Measurements from ENCODE around the gene PAMR1. TPM values are rescaled to one million over a fixed set of nuclear protein-coding genes. Genes with fewer than 3 reads are reported as not detected.

The PAMR1 gene
- total and polyA plus RNA-seq, 2 of the 8 experiments (the other 6 are each of a cell fraction or from before 2014, with no cell fraction given): 3.0 to 6.9 TPM

- POLR2A ChIA-PET (ENCODE audit: partially characterized antibody): no interaction called here
- no peaks in the 10 kb centered on the region for H3K23me2 ChIP-seq (ENCODE audit: low read depth, low read length)
- no peak overlapping the region for H3K4ac ChIP-seq (replicated peaks; ENCODE audit: insufficient read length, low read depth, low read length)
- no peak overlapping the region for H3K4me2 ChIP-seq (ENCODE audit: insufficient read depth in 1 of 2, low read depth in 2 of 2, low read length in 2 of 2)
- H2BK12ac ChIP-seq (ENCODE audit: low read depth, low read length): no peak overlapping the region
- no peak overlapping the region for H2BK20ac ChIP-seq (ENCODE audit: low read length)
- no peak overlapping the region for H2BK5ac ChIP-seq (ENCODE audit: low read depth, low read length)
- H4K5ac ChIP-seq (ENCODE audit: insufficient read length, low read depth, low read length): no peak overlapping the region
- TF ChIP-seq SP1 (IDR thresholded peaks at IDR 0.05; ENCODE audit: low read depth, low read length): no peak
- H3K9me3 ChIP-seq (ENCODE audit: insufficient read depth in 2 of 2, low read depth in 1 of 2, low read length in 1 of 2): no peaks in the 10 kb centered on the region
- no peak overlapping the region for H4K8ac ChIP-seq (ENCODE audit: extremely low read depth, insufficient read depth, low read length)
- FAIRE-seq: no peak
- H2BK120ac ChIP-seq (replicated peaks; ENCODE audit: low read depth, low read length): no peak overlapping the region
- peaks cover 0 to 5% (median 1%) of the 10 kb centered on the region in 4 experiments; a peak in 2 of 7 replicates for H3K4me1 ChIP-seq (replicated peaks in 1 of 4; ENCODE audit: control insufficient read depth in 3 of 4, insufficient read depth in 4 of 4, low read length in 3 of 4)
- no peak overlapping the region for H3K56ac ChIP-seq (replicated peaks; ENCODE audit: insufficient read length, low read depth, low read length)
- CTCF ChIA-PET (ENCODE audit: partially characterized antibody): interaction anchor here (1.0 to 1.4 kb wide), 3 partner anchors 12 to 15 kb away, joined by 3 to 4 read pairs (median 3); no protein-coding TSS in a partner anchor
- H3K23ac ChIP-seq (ENCODE audit: insufficient read length): no peak overlapping the region
- H4K20me1 ChIP-seq (replicated peaks in 1 of 2; ENCODE audit: control insufficient read depth in 1 of 2, insufficient read depth in 2 of 2, low read length in 2 of 2): no peaks in the 10 kb centered on the region
- no peaks in the 10 kb centered on the region for H3K79me2 ChIP-seq (ENCODE audit: control insufficient read depth in 1 of 2, insufficient read depth in 2 of 2, low read length in 2 of 2)
- H2AK5ac ChIP-seq (ENCODE audit: low read depth, low read length): no peak overlapping the region
- no peaks in the 10 kb centered on the region for H3K27me3 ChIP-seq (replicated peaks in 1 of 4; ENCODE audit: control insufficient read depth in 3 of 4, extremely low read depth in 1 of 4, insufficient read depth in 3 of 4, low read length in 3 of 4)
- H2BK15ac ChIP-seq (ENCODE audit: low read length): no peak overlapping the region
- no peak overlapping the region for H3K14ac ChIP-seq (ENCODE audit: insufficient read length)
- H3K36me3 ChIP-seq (ENCODE audit: control insufficient read depth in 2 of 4, insufficient read depth in 4 of 4, low read length in 3 of 4): no peaks in the 10 kb centered on the region
- H3K9ac ChIP-seq (replicated peaks in 1 of 4; ENCODE audit: extremely low read depth in 1 of 4, low read depth in 3 of 4, low read length in 3 of 4): no peak overlapping the region
- H4K91ac ChIP-seq (replicated peaks; ENCODE audit: insufficient read length, low read length): no peak overlapping the region
- no peak for DNase-seq (ENCODE audit: low read depth in 1 of 2, low spot score in 2 of 2)
- no peaks in the 10 kb centered on the region for H3K79me1 ChIP-seq (ENCODE audit: low read depth, low read length)
- 93% methylated on average over 2 of the region's 3 CpGs; no CpG with 5 or more reads in 1 of the 2 experiments for WGBS, 2 experiments (ENCODE audit: extremely low coverage in 1 of 2, insufficient coverage in 1 of 2, insufficient read length in 1 of 2, insufficient replicate concordance in 2 of 2, low coverage in 1 of 2, low lambda C conversion rate in 2 of 2, missing lambda C conversion rate in 1 of 2)
- H3K4me3 ChIP-seq (ENCODE audit: extremely low read depth in 1 of 4, insufficient read depth in 2 of 4, low read depth in 3 of 4, low read length in 4 of 4): no peak overlapping the region
- H2AFZ ChIP-seq (ENCODE audit: low read length): no peak overlapping the region
- no peak overlapping the region for H3K18ac ChIP-seq (ENCODE audit: extremely low read depth, low read length)
- no peak overlapping the region for H3K27ac ChIP-seq (ENCODE audit: low read depth, low read length)
Observed at GRCh38 chr11:35553021-35553420, 27.6 kb upstream of the PAMR1 start.

Measured in H1 (cell line).